ENCODE data around the gene CD6.

The CD6 gene

GRCh38 chr11:61067782-61068446, 96.4 kb downstream of the CD6 start:
- Histone ChIP-seq H3K27ac (ENCODE audit: low read depth, low read length) (no peak overlapping the region), H3K4me1 (ENCODE audit: control insufficient read depth in 5 of 5, insufficient read depth in 5 of 5, low read length in 5 of 5) (peaks cover 0 to 12% (median 3%) of the 10 kb centered on the region in 5 donors), H3K9me3 (ENCODE audit: control insufficient read depth in 5 of 5, low read length in 5 of 5) (no peaks in the 10 kb centered on the region), H3K9ac (ENCODE audit: low read length in 5 of 5) (no peak overlapping the region), H3K27me3 (ENCODE audit: control insufficient read depth in 5 of 5, insufficient read depth in 4 of 5, low read length in 5 of 5) (peaks cover 0 to 3% (median 0%) of the 10 kb centered on the region in 5 donors), H3K4me3 (ENCODE audit: low read depth in 1 of 5, low read length in 5 of 5) (no peak overlapping the region), H3K36me3 (ENCODE audit: control insufficient read depth in 5 of 5, insufficient read depth in 5 of 5, low read length in 5 of 5) (no peaks in the 10 kb centered on the region)

- no peak overlapping the region for H3K9ac ChIP-seq (ENCODE audit: low read length in 5 of 5)
- no peak overlapping the region for H3K4me3 ChIP-seq (ENCODE audit: low read depth in 1 of 5, low read length in 5 of 5)
- H3K27ac ChIP-seq (ENCODE audit: low read depth, low read length) = no peak overlapping the region
- H3K27me3 ChIP-seq (ENCODE audit: control insufficient read depth in 5 of 5, insufficient read depth in 4 of 5, low read length in 5 of 5) = peaks cover 0 to 3% (median 0%) of the 10 kb centered on the region in 5 donors
- no peaks in the 10 kb centered on the region for H3K9me3 ChIP-seq (ENCODE audit: control insufficient read depth in 5 of 5, low read length in 5 of 5)
- H3K4me1 ChIP-seq (ENCODE audit: control insufficient read depth in 5 of 5, insufficient read depth in 5 of 5, low read length in 5 of 5) = peaks cover 0 to 12% (median 3%) of the 10 kb centered on the region in 5 donors
- no peaks in the 10 kb centered on the region for H3K36me3 ChIP-seq (ENCODE audit: control insufficient read depth in 5 of 5, insufficient read depth in 5 of 5, low read length in 5 of 5)
Observed at GRCh38 chr11:61068581-61068980, 97.1 kb downstream of the CD6 start.

- H3K9ac ChIP-seq (ENCODE audit: low read length in 5 of 5) = no peak overlapping the region
- H3K27ac ChIP-seq (ENCODE audit: low read depth, low read length) = no peak overlapping the region
- no peaks in the 10 kb centered on the region for H3K9me3 ChIP-seq (ENCODE audit: control insufficient read depth in 5 of 5, low read length in 5 of 5)
- peaks cover 0 to 12% (median 3%) of the 10 kb centered on the region in 5 donors for H3K4me1 ChIP-seq (ENCODE audit: control insufficient read depth in 5 of 5, insufficient read depth in 5 of 5, low read length in 5 of 5)
- peaks cover 0 to 3% (median 0%) of the 10 kb centered on the region in 5 donors for H3K27me3 ChIP-seq (ENCODE audit: control insufficient read depth in 5 of 5, insufficient read depth in 4 of 5, low read length in 5 of 5)
- H3K4me3 ChIP-seq (ENCODE audit: low read depth in 1 of 5, low read length in 5 of 5) = no peak overlapping the region
- H3K36me3 ChIP-seq (ENCODE audit: control insufficient read depth in 5 of 5, insufficient read depth in 5 of 5, low read length in 5 of 5) = no peaks in the 10 kb centered on the region
Observed at GRCh38 chr11:61069427-61069826, 97.9 kb downstream of the CD6 start.

Measured in subcutaneous abdominal adipose tissue (tissue), 5 donors.